VCaP (cell line): ENCODE data around the gene COPS3.

Experiments used
- H3K27ac ChIP-seq: fragments of 450-650 bp; 2 replicates; pipeline ENCODE4 v1.5.1; 2017
- TF ChIP-seq, protein P1 (sequence below): fragments of 450-650 bp; conservative IDR thresholded peaks from 2 replicates; pipeline ENCODE4 v1.5.1; 2017; ENCODE audit warnings: mild to moderate bottlenecking, moderate library complexity

Gene COPS3

DNA sequence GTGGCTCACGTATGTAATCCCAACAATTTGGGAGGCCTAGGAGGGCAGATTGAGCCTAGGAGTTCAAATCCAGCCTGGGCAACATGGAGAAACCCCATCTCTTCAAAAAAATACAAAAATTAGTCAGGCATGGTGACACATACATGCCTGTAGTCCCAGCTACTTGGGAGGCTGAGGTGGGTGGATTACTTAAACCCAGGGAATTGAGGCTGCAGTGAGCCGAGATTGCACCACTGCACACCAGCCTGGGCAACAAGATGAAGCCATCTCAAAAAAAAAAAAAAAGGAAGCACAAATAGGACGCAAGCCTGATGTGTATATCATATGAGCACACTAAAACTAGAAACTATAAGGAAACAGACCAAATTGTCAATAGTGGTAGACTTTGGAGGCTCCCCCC lies 27.0 kb downstream of the COPS3 start:
- peak overlapping the region; percentile 58 for H3K27ac ChIP-seq
- TF ChIP-seq, protein P1, sequence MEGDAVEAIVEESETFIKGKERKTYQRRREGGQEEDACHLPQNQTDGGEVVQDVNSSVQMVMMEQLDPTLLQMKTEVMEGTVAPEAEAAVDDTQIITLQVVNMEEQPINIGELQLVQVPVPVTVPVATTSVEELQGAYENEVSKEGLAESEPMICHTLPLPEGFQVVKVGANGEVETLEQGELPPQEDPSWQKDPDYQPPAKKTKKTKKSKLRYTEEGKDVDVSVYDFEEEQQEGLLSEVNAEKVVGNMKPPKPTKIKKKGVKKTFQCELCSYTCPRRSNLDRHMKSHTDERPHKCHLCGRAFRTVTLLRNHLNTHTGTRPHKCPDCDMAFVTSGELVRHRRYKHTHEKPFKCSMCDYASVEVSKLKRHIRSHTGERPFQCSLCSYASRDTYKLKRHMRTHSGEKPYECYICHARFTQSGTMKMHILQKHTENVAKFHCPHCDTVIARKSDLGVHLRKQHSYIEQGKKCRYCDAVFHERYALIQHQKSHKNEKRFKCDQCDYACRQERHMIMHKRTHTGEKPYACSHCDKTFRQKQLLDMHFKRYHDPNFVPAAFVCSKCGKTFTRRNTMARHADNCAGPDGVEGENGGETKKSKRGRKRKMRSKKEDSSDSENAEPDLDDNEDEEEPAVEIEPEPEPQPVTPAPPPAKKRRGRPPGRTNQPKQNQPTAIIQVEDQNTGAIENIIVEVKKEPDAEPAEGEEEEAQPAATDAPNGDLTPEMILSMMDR = no peak

DNA sequence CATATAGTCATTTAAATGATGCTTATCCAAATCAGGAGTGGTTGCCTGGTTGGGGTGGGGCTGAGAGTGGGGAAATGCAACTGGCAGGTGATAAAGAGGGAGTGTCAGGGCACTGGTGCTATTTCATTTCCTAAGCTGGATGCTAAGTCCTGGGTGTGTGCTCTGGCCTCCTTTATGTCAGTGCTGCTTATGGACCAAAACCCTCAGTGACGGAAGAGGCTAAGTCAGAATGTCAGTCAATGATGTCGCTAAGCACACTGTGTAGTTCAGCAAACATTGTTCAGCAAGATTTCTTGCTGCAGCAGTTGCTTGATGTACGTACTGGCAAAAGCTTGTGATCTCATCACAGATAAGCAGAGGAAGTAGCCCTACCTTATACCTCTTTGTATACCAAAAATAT lies 27.6 kb downstream of the COPS3 start:
- TF ChIP-seq, protein P1 = no peak
- H3K27ac ChIP-seq = peak overlapping the region; percentile 58

DNA sequence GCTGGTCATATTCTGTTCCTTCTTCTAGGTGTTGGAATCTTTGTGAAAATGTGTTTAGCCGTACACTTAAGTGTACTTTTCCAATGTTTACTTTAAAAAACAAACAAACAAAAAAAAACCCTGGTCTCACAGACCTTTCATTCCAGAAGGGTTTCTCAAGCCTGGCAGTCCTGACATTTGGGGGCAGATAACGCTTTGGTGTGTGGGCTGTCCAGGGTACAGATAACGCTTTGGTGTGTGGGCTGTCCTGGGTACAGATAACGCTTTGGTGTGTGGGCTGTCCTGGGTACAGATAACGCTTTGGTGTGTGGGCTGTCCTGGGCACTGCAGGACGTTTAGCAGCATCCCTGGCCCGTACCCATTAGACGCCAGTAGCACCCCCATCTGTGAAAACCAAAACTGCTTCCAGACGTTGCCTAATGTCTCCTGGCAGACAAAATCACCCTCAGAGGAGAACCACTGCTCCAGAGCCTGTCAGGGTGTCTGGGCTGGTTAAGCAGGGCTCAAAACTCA lies 28.8 kb downstream of the COPS3 start:
- TF ChIP-seq, protein P1 = no peak
- peak overlapping the region; percentile 58; the same call in 1 of the 2 replicates for H3K27ac ChIP-seq

DNA sequence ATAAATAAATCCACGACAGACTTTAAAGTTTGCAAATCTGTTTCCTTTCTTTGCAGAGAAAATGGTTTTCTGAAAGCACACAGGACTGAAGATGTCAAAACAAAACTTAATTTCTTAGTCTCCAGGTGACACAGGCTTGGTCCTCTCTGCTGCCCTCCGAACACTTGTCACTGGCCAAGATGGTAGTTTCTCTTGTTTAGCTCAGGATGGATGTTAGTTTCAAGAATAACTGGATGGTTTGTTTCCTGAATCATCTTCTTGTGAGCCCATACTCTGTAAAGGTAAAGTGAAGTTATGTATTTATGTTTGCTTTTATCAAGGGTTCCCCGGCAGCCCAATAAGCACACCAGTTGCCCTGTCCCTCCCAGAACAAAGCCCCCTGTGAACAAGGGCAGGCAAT lies 34.2 kb downstream of the COPS3 start:
- TF ChIP-seq, protein P1 = no peak
- H3K27ac ChIP-seq = no peak overlapping the region

DNA sequence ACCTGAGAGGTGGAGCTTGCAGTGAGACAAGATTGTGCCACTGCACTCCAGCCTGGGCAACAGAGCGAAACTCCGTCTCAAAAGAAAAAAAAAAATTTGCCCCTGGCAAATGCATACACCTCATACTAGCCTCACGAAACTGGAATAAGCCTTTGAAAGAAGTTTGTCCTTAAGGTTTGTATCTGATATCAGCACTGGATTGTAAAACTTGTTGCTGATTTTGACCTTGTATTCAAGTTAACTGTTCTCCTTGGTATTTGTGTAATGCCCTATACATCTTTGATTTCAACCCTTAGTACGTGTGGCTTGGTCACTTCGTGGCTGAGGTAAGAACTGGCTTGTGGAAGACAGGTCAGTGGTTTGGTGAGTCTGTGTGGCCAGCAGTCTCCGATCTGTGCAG lies 37.9 kb downstream of the COPS3 start:
- TF ChIP-seq, protein P1 = no peak
- no peak overlapping the region for H3K27ac ChIP-seq

DNA sequence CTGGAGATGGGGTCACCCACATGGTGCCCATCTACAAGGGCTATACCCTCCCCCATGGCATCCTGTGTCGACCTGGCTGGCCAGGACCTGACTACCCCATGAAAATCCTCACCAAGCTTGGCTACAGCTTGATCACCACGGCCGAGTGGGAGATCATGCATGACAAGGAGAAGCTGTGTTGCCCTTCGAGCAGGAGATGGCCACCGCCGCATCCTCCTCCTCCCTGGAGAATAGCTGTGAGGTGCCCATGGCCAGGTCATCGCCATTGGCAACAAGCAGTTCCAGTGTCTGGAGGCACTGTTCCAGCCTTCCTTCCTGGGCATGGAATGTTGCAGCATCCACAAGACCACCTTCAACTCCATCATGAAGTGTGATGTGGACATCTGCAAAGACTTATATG lies 38.8 kb downstream of the COPS3 start:
- no peak overlapping the region for H3K27ac ChIP-seq
- TF ChIP-seq, protein P1 = no peak

DNA sequence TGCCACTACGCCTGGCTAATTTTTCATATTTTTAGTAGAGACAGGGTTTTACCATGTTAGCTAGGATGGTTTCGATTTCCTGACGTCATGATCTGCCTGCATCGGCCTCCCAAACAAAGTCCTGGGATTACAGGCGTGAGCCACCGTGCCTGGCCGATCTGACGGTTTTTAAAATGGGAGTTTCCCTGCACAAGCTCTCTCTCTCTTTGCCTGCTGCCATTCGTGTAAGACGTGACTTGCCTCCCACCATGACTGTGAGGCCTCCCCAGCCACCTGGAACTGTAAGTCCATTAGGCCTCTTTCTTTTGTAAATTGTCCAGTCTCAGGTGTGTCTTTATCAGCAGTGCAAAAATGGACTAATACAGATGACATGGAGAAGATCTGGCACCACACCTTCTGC lies 39.4 kb downstream of the COPS3 start:
- TF ChIP-seq, protein P1 = no peak

More for the DNA sequence above, 39.4 kb downstream of the COPS3 start:
- no peak overlapping the region for H3K27ac ChIP-seq
